GM23338 (cell line): ENCODE results near the gene RUNX1. TPM values are rescaled to one million over a fixed set of nuclear protein-coding genes. Genes with fewer than 3 reads are reported as not detected.

Experiments
- CREB1 ChIP-seq: fragments of 250-450 bp; sonication (Bioruptor Pico); IDR thresholded peaks from 2 replicates; pipeline ENCODE4 v1.5.0; 2020; ENCODE audit warnings: low read depth, mild to moderate bottlenecking, moderate library complexity
- CTCF ChIP-seq, 2 experiments: fragments of 200-600 bp in 1 of 2; sonication (generic) in 1 of 2; conservative IDR thresholded peaks; 2 replicates each; pipeline versions ENCODE4 v1.5.1 to v1.6.1; 2016 to 2017; ENCODE audit warnings: antibody characterized with exemption in 2 of 2, low read depth in 2 of 2, mild to moderate bottlenecking in 2 of 2, moderate library complexity in 1 of 2
- EZH2 ChIP-seq: fragments of 200-600 bp; sonication (generic); IDR thresholded peaks from one replicate; pipeline ENCODE4 v1.8.0; 2017; ENCODE audit warnings: antibody characterized with exemption, mild to moderate bottlenecking, low read depth; ENCODE audit not compliant: unreplicated experiment
- EZH2phosphoT487 ChIP-seq: fragments of 200-600 bp; sonication (generic); IDR thresholded peaks from one replicate; pipeline ENCODE4 v1.8.1; 2018; ENCODE audit warnings: antibody characterized with exemption; ENCODE audit not compliant: unreplicated experiment
- JUNB ChIP-seq: IDR thresholded peaks from one replicate; pipeline ENCODE4 v1.6.1; 2016; ENCODE audit warnings: antibody characterized with exemption; ENCODE audit not compliant: unreplicated experiment
- NANOG ChIP-seq: IDR thresholded peaks from 2 replicates; pipeline ENCODE4 v1.6.1; 2016; ENCODE audit warnings: antibody characterized with exemption, borderline replicate concordance
- POLR2AphosphoS5 ChIP-seq: IDR thresholded peaks from 2 replicates; pipeline ENCODE4 v1.6.1; 2016; ENCODE audit warnings: antibody characterized with exemption, low read depth
- REST ChIP-seq: IDR thresholded peaks from one replicate; pipeline ENCODE4 v1.6.1; 2018; ENCODE audit warnings: antibody characterized with exemption; ENCODE audit not compliant: unreplicated experiment
- STAT1 ChIP-seq: IDR thresholded peaks from one replicate; pipeline ENCODE4 v1.6.1; 2016; ENCODE audit warnings: antibody characterized with exemption; ENCODE audit not compliant: unreplicated experiment
- ZNF114 ChIP-seq: fragments of 250-450 bp; sonication (Bioruptor Pico); IDR thresholded peaks from 2 replicates; pipeline ENCODE4 v1.5.0; 2020; ENCODE audit warnings: mild to moderate bottlenecking, moderate library complexity
- ZNF331 ChIP-seq: fragments of 250-450 bp; sonication (Bioruptor Pico); IDR thresholded peaks from 2 replicates; pipeline ENCODE4 v1.5.0; 2020; ENCODE audit warnings: low read depth, mild to moderate bottlenecking, moderate library complexity
- ZNF462 ChIP-seq: fragments of 250-450 bp; sonication (Bioruptor Pico); IDR thresholded peaks from 2 replicates; pipeline ENCODE4 v1.5.0; 2020; ENCODE audit warnings: mild to moderate bottlenecking, moderate library complexity
- polyA plus RNA-seq: library from polyadenylated mRNA; unstranded; fragments of >200 nt; fragmentation: Nextera tagmentation; extraction: Ambion mirVana; gene quantifications from 2 replicates; pipeline ENCODE4 v1.2.1, GENCODE V29; 2016
- total RNA-seq: library from RNA; depleted of rRNA; stranded (reverse); fragments of >200 nt; shearing (Covaris generic); gene quantifications from 2 replicates; pipeline ENCODE4 v1.2.3, GENCODE V29; 2014

RUNX1 gene
- total and polyA plus RNA-seq, 2 experiments from 2014 or later, result 0.29 to 1.1 TPM

- TF ChIP-seq ZNF462 (CRISPR knock-in tag), result no peak
- no peak for TF ChIP-seq EZH2phosphoT487
- no peak for TF ChIP-seq EZH2
- TF ChIP-seq ZNF114, result no peak
- TF ChIP-seq JUNB, result no peak
- TF ChIP-seq CTCF (conservative IDR thresholded peaks at IDR 0.05; ENCODE audit: low read depth in 2 of 2), result no peak
- TF ChIP-seq NANOG, result no peak
- TF ChIP-seq REST, result no peak
- no peak for TF ChIP-seq CREB1 (CRISPR knock-in tag)
- no peak for TF ChIP-seq POLR2AphosphoS5
- no peak for TF ChIP-seq STAT1
- TF ChIP-seq ZNF331 (CRISPR knock-in tag), result no peak
Observed at GRCh38 chr21:34807146-34807880, 241.8 kb downstream of the RUNX1 start (continued).
